H1 (cell line): ENCODE results near the gene PDE4B. TPM values are rescaled to one million over a fixed set of nuclear protein-coding genes. Genes with fewer than 3 reads are reported as not detected.

Experiments used
- RAD21 ChIP-seq, 2 experiments: IDR thresholded peaks in 1 of 2; conservative IDR thresholded peaks in 1 of 2; 2 replicates each; pipeline ENCODE4 v1.6.1; 2011; ENCODE audit warnings: low read depth in 2 of 2, low read length in 2 of 2, improper control_type of control experiment in 1 of 2, inconsistent platforms in 1 of 2, mild to moderate bottlenecking in 1 of 2, moderate library complexity in 1 of 2
- RNF2 ChIP-seq: fragments of 200-900, 300-1000 bp; sonication (generic); IDR thresholded peaks from 2 replicates; pipeline ENCODE4 v1.7.1; 2016; ENCODE audit warnings: borderline replicate concordance, low read depth, mild to moderate bottlenecking, antibody characterized with exemption, low read length; ENCODE audit not compliant: poor library complexity, severe bottlenecking; ENCODE audit errors: missing control alignments
- polyA plus RNA-seq, 7 experiments: library from polyadenylated mRNA; depleted of rRNA in 3 of 7; stranded (reverse) in 5 of 7; unstranded in 2 of 7; fragments of >200 nt in 5 of 7; fragments of 200-250 nt in 2 of 7; gene quantifications; 1 replicate in 5 of 7; 2 replicates in 1 of 7; 4 replicates in 1 of 7; pipeline versions ENCODE4 v1.2.1 to v1.2.3, GENCODE V29; 2011 to 2013; ENCODE audit warnings: missing spikeins in 2 of 7, mixed read lengths in 2 of 7
- total RNA-seq: library from RNA; stranded (reverse); fragmentation: NEBNext Ultra II Directional; extraction: Animal tissue kit (Norgen Biotek cat#: 25700); gene quantifications from 2 replicates; pipeline ENCODE4 v1.2.1, GENCODE V29; 2021

The PDE4B gene
- total and polyA plus RNA-seq, 2 of the 8 experiments (the other 6 are each of a cell fraction or from before 2014, with no cell fraction given) = 5.0 to 15.1 TPM

- TF ChIP-seq RAD21 (IDR thresholded peaks at IDR 0.05 in 1 of 2, conservative IDR thresholded peaks at IDR 0.05 in 1 of 2; ENCODE audit: low read depth in 2 of 2, low read length in 2 of 2) = no peak
- no peak for TF ChIP-seq RNF2
- TF ChIP-seq, all 59 proteins: peak for 0
These were observed 556.1 kb downstream of the PDE4B start (continued) for GRCh38 chr1:66348776-66349175.
